Prostate gland (tissue), 2 donors: Measurements from ENCODE around the gene AP5S1. TPM values are rescaled to one million over a fixed set of nuclear protein-coding genes. Genes with fewer than 3 reads are reported as not detected.

Experiments
- DNase-seq: peaks from one replicate; pipeline ENCODE4 v3.0.0-alpha.2; 2019; ENCODE audit warnings: low spot score
- H3K27ac ChIP-seq, 2 donors: fragments of 200-600 bp; sonication (generic); 2 replicates each; pipeline ENCODE4 v1.5.1; 2017 to 2019
- H3K27me3 ChIP-seq: fragments of 200-600 bp; sonication (generic); replicated peaks from 2 replicates; pipeline ENCODE4 v1.5.1; 2019; ENCODE audit not compliant: insufficient read depth
- H3K36me3 ChIP-seq, 2 donors: fragments of 200-600 bp; sonication (generic); 1 replicate in 1 of 2; 2 replicates in 1 of 2; pipeline versions ENCODE4 v1.5.1 to v1.8.1; 2017 to 2019
- H3K4me1 ChIP-seq: fragments of 200-600 bp; sonication (generic); replicated peaks from 2 replicates; pipeline ENCODE4 v1.5.1; 2019
- H3K4me3 ChIP-seq, 2 donors: fragments of 200-600 bp; sonication (generic); 2 replicates each; pipeline ENCODE4 v1.5.1; 2017 to 2019
- H3K9me3 ChIP-seq: fragments of 200-600 bp; sonication (generic); 2 replicates; pipeline ENCODE4 v1.5.1; 2017
- POLR2A ChIP-seq: fragments of 450-650 bp; IDR thresholded peaks from one replicate; pipeline ENCODE4 v1.6.1; 2016; ENCODE audit warnings: antibody characterized with exemption, mild to moderate bottlenecking
- POLR2AphosphoS5 ChIP-seq: sonication (generic); formaldehyde crosslinking; IDR thresholded peaks from one replicate; pipeline ENCODE4 v1.6.1; 2017; ENCODE audit warnings: antibody characterized with exemption
- WGBS: methylation state at CpG from one replicate; pipeline ENCODE4 v1.1.5; 2018; 5-methylcytosine and 5-hydroxymethylcytosine counted together
- intact Hi-C: fragments of 100-400 bp; cut with DNase I; formaldehyde crosslinking; loops from one replicate; pipeline ENCODE4 v1.14.2; 2022
- total RNA-seq, 2 donors: library from RNA; depleted of rRNA; stranded (reverse); fragments of >200 nt; gene quantifications; one replicate each; pipeline ENCODE4 v1.1.0, GENCODE V29; 2016
- TF ChIP-seq, protein P1 (sequence below), 4 experiments: fragments of 200-600 bp in 2 of 4; fragments of 450-650 bp in 2 of 4; sonication (generic) in 2 of 4; IDR thresholded peaks; 1 replicate in 3 of 4; 2 replicates in 1 of 4; pipeline ENCODE4 v1.5.1; 2016 to 2019; ENCODE audit warnings: antibody characterized with exemption in 4 of 4, mild to moderate bottlenecking in 2 of 4, moderate library complexity in 2 of 4

AP5S1 gene
- total RNA-seq, 2 donors from 2014 or later, result 21.1 to 28.0 TPM

DNA sequence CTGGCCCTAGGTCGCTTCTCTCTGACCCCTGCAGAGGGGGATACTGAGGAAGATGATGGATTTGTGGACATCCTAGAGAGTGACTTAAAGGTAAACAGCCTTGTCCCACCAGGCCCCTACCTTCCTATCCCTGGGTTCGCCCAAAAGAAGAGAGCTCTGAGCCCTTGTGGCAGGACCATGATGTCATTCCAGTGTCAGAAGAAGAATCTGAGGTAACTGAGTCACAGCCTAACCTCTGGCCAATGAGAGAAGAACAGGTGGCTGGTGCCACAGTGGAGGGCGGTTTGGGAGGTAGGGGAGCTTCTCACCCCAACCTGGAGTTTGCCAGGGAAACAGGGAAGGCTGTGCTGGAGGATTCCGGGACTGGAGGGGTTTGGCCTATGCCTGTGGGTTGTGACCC lies 19.0 kb upstream of the AP5S1 start:
- no peak for DNase-seq
- Histone ChIP-seq H3K4me3 (no peak overlapping the region), H3K27ac (no peak overlapping the region), H3K9me3 (no peaks in the 10 kb centered on the region), H3K27me3 (no peaks in the 10 kb centered on the region), H3K4me1 (no peaks in the 10 kb centered on the region), H3K36me3 (no peaks in the 10 kb centered on the region)
- 91% methylated on average over 4 of the region's 4 CpGs for WGBS
- TF ChIP-seq POLR2A (no peak), POLR2AphosphoS5 (no peak)
- TF ChIP-seq, protein P1, sequence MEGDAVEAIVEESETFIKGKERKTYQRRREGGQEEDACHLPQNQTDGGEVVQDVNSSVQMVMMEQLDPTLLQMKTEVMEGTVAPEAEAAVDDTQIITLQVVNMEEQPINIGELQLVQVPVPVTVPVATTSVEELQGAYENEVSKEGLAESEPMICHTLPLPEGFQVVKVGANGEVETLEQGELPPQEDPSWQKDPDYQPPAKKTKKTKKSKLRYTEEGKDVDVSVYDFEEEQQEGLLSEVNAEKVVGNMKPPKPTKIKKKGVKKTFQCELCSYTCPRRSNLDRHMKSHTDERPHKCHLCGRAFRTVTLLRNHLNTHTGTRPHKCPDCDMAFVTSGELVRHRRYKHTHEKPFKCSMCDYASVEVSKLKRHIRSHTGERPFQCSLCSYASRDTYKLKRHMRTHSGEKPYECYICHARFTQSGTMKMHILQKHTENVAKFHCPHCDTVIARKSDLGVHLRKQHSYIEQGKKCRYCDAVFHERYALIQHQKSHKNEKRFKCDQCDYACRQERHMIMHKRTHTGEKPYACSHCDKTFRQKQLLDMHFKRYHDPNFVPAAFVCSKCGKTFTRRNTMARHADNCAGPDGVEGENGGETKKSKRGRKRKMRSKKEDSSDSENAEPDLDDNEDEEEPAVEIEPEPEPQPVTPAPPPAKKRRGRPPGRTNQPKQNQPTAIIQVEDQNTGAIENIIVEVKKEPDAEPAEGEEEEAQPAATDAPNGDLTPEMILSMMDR (IDR thresholded peaks at IDR 0.05), result no peak
- intact Hi-C loops, result no loop called here

DNA sequence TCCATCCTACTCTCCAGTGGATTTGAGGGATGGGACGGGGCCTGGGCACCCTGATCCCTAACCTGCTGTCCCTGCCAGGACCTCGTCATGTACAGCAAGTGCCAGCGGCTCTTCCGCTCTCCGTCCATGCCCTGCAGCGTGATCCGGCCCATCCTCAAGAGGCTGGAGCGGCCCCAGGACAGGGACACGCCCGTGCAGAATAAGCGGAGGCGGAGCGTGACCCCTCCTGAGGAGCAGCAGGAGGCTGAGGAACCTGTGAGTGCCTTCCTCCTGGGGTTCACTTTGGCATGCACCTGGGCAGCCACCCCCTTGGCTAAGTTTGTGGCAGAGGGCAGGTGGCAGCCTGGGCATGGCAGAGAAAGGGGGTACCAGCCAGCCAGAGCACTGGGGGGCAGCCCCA lies 18.5 kb upstream of the AP5S1 start:
- no peaks in the 10 kb centered on the region for H3K36me3 ChIP-seq
- no peak overlapping the region for H3K27ac ChIP-seq
- intact Hi-C loops, result no loop called here
- TF ChIP-seq POLR2AphosphoS5 (no peak), POLR2A (no peak)
- TF ChIP-seq, protein P1 (IDR thresholded peaks at IDR 0.05), result no peak
- no peaks in the 10 kb centered on the region for H3K27me3 ChIP-seq
- no peak for DNase-seq
- H3K4me3 ChIP-seq, result no peak overlapping the region
- H3K4me1 ChIP-seq, result peaks cover under 1% of the 10 kb centered on the region
- no peaks in the 10 kb centered on the region for H3K9me3 ChIP-seq
- WGBS, result 94% methylated on average over 13 of the region's 13 CpGs

DNA sequence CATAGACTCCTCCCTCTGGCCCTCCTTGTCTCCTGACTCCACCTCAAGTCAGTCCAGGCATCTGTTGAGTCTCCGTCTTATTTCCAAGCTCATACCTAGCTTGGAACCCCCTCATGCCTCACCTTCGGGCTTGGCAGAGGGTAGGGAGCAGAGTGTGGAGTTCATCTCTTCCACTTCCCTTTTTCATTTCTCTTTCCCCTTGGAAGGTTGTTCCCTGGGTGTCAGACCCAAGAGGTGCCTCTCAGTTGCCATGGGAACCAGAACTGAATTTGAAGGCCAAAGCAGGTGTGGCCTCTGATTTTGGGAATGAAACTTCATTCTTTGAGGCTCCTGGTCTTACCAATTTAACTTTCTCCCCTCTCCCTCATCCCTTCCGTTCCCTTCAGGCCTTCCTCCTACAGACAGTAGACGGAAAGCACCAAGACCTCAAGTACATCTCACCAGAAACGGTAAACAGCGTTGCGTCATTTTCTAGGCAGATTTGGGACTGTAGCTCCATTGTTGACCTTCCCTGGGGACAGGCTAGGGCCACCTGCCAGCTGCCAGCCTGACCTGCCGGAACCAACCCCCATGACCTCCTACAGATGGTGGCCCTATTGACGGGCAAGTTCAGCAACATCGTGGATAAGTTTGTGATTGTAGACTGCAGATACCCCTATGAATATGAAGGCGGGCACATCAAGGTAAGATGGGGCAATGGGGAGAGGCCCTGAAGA lies 17.7 kb upstream of the AP5S1 start:
- intact Hi-C loops, result no loop called here
- H3K27ac ChIP-seq, result no peak overlapping the region
- peaks cover 5% of the 10 kb centered on the region for H3K4me1 ChIP-seq
- WGBS, result 95% methylated on average over 11 of the region's 11 CpGs
- H3K36me3 ChIP-seq, result no peaks in the 10 kb centered on the region
- H3K9me3 ChIP-seq, result no peaks in the 10 kb centered on the region
- DNase-seq, result no peak
- no peaks in the 10 kb centered on the region for H3K27me3 ChIP-seq
- TF ChIP-seq POLR2A (no peak), POLR2AphosphoS5 (no peak)
- TF ChIP-seq, protein P1 (IDR thresholded peaks at IDR 0.05), result no peak
- no peak overlapping the region for H3K4me3 ChIP-seq

DNA sequence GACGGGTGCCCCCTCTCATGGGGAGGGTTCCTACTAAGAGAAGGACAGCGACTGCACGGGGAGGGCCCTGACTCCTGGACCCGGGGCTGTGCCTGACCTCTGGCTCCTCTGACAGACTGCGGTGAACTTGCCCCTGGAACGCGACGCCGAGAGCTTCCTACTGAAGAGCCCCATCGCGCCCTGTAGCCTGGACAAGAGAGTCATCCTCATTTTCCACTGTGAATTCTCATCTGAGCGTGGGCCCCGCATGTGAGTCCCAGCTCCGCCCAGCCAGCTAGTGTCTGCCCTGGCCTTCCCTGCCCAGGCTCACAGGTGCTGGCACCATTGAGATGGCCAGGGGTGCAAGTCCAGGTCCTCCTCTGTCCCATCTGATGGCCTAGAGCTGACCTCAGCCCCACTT lies 17.1 kb upstream of the AP5S1 start:
- Histone ChIP-seq H3K27ac (no peak overlapping the region), H3K4me3 (no peak overlapping the region), H3K27me3 (no peaks in the 10 kb centered on the region), H3K36me3 (no peaks in the 10 kb centered on the region), H3K4me1 (peaks cover 5% of the 10 kb centered on the region), H3K9me3 (no peaks in the 10 kb centered on the region)
- WGBS, result 97% methylated on average over 14 of the region's 14 CpGs
- no peak for DNase-seq
- intact Hi-C loops, result no loop called here
- TF ChIP-seq POLR2A, result no peak
- TF ChIP-seq, protein P1 (IDR thresholded peaks at IDR 0.05), result no peak
- TF ChIP-seq POLR2AphosphoS5, result no peak

- Histone ChIP-seq H3K27ac (no peak overlapping the region), H3K9me3 (no peaks in the 10 kb centered on the region), H3K4me3 (no peak overlapping the region), H3K4me1 (peaks cover 5% of the 10 kb centered on the region), H3K36me3 (no peaks in the 10 kb centered on the region), H3K27me3 (no peaks in the 10 kb centered on the region)
- no peak for DNase-seq
- 87% methylated on average over 6 of the region's 6 CpGs for WGBS
- intact Hi-C loops, result no loop called here
- TF ChIP-seq, protein P1 (IDR thresholded peaks at IDR 0.05), result no peak
- no peak for TF ChIP-seq POLR2AphosphoS5
These were observed 16.5 kb upstream of the AP5S1 start for GRCh38 chr20:3803854-3804253.
